ENCODE data around the gene CRB1.
A peak's percentile ranks its signal among the peaks of the same experiment; 100 is the strongest.
"Not testable (repeated sequence)": the region's sequence is repeated elsewhere in the genome, so short reads cannot be mapped to it uniquely, and the experiment has no call there.

The CRB1 gene

DNA sequence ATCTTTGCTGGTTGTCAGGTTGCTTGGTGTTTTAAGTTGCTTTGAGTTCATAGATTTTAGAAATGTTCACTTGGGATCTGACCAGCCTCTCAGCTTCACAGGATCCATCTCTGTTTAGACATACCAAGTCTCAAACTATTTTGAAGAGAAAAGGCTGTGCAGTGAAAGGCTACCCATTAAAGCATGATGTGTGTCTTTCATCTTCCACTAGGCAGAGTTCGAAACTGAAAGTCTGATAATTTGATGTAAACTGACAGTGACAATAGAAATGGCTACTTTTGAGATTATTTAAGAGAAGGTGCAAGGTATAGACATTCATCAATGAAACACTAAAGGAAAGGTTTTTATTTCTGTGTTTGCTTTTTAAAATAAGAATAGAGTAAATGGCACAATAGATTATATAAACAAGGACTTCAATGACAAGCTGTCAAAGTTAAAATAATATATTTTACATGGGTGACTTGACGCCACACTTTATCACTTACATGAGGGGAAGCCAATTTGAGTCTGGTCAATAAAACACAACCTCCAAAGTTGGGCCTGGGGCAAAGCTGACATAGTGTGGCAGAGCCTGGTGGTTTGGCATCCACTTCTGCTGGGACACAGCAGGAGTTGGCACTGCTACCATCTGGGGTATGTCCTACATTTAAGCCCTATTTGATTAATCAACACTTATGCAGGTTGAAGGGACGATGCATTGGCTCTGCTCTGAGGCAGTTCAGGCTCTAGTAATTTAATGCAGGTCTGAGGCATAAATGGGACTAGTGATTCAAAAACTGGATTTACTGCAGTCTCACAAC is 197.7 kb downstream of the CRB1 start:
- no peak for DNase-seq (ENCODE audit: low spot score)

DNA sequence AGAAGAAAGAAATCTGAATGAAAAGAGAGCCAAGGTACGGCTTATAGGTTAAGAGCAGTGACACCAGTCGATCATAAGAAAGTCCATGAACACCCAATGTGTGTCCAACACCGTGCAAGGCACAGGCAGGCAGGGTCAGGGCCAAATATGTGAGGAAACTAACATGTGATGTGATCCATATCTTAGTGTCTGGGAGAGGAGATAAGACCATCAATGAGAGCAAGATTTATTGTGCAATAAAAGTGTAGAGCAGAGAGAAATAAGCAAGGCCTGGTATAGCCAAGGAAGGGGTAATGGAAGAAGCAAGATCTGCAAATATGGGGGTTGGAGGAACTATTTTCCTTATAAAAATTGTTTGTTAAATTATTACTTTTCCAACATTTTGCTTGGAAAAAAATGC is 198.8 kb downstream of the CRB1 start:
- DNase-seq (ENCODE audit: low spot score), result no peak

DNA sequence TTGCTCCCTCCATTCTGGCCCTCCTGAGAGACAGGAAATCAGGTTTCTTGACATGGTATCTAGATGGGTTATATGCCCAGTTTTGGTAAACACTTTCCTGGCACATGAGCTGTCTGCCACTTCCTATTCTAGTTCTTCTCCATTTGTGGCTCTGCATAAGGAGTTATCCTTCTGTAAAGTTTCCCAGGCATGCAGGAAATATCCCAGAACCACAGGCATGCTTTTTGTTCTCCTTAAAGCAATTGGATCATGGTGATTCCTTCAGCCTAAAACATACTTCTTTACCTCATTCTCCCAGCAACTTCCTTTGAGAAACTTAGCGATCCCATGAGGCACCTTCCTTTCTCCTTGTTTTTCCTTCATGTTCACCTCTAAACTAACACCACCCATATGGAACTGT is 199.8 kb downstream of the CRB1 start:
- no peak for DNase-seq (ENCODE audit: low spot score)

DNA sequence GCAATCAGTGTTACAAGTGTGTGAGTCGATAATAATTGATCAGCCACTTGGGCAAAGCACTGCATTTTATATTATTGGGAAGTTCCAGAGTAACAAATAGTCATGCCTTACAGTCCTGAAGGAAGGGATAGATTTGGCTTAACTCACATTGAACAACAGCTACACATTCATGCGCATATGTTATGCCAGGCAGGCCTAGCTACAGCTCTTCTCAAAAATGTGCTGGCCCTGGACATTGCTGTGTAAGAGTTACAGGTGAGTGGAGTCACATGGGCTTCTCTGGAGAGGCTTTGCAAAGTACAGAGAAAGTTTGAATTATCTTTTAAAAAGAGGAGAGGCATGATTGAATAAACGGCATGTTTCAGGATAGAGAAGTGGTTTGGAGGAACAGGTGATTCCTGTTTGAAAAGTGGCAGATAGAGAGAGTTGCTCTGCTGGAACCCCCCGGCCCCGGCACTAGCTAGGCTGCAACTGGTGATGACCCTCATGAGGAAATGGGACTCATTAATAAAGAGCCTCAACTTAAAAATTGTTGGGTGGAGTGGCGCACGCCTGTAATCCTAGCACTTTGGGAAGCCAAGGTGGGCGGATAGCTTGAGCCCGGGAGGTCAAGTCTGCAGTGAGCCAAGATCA is 200.6 kb downstream of the CRB1 start:
- no peak for DNase-seq (ENCODE audit: low spot score)

DNA sequence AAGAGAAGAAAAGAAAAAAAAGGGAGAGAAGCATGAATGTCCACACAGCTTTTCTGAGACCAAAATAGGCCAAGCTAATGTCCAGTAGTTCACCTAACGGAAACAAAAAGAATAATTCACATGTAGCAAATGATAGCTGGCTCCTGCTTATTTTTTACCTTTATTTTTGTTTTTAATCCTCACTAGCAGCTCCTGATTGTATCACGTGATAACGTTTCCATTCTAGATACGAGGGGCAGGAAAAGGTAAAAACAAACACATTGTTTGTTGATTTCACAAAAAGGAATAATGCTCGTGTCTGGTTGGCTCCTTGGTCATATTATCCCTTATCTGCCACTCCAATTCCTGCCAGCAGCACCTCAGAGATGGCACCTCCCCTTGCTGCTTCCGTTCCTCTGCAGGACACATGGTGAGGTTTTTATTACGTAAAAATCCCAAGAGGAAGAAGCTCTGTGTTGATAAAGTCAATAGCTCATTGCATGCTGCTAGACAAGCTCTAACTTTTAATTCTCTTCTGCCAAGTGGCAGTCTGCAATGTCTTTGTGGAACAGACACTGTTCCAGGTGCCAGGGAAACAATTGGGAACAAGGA is 201.7 kb downstream of the CRB1 start:
- no peak for DNase-seq (ENCODE audit: low spot score)

DNA sequence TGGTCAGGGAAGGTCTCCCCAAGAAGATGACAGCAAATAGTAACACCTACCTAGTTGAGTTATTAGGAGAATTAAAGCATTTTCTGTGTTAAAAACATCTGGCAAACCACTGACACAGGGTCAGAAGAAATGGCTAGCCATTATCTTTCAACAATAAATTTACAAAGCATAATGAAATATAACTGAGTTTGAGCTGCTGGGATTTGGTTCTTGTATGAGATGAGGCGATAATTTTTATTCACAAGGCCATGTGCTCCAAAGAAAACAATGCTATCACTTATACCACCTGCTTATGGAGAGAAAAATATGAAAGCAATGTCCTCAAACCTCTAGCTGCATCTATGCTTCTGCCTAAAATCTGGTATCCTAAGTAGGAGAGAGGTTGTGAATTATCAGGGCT is 202.3 kb downstream of the CRB1 start:
- DNase-seq (ENCODE audit: low spot score), result no peak

DNA sequence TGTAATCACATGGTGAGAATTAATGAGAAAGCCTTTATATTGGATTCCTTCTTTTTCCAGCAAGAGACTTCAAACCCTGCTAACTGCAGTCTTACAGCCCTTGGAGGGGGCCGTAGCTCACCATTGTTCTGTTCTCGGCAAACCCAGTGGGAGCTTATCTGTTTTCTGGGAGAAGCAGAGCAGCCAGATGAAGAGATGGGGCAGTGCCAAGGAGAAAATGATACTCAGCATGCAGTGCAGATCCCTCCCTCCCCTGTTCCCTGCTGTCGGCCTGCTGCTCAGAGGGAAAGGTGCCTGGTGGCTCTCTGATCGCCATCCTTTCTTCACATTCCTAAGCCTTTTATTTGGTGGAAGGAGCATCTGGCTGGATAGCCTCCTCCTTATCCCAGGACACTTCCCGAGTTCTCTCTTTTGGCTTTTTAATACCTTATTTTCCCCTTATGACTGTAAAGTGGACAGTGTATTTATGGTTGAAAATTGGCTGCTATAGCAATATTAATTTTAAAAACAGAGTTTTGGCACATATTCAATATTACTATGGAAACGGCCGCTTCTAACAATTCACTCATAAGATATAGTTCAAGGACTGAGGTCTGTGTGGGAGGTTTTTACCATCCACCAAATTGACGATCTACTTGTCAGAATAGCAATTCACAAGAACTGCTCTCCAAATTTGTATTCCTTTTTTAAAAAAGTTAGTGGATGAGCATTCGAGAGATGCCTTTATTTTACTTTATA is 203.4 kb downstream of the CRB1 start:
- DNase-seq (ENCODE audit: low spot score), result no peak

DNA sequence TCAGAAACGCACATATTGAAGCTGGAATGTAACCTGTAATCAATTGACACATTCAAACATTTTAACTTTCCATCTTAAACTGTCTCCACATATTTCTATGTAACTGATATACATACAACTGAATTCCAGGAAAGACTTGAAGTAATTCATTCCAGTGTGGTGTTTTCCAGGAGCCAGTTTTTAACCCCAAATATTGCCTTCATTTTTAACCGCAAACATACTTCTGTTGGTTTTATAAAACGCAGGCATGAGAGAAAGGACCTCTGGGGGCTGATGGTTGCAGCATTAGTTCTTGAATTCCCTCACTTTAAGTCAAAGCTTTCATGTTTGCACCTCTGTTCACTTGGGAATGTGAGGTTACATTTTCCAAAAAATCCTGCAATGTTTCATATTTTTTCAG is 204.1 kb downstream of the CRB1 start:
- DNase-seq (ENCODE audit: low spot score), result no peak

DNA sequence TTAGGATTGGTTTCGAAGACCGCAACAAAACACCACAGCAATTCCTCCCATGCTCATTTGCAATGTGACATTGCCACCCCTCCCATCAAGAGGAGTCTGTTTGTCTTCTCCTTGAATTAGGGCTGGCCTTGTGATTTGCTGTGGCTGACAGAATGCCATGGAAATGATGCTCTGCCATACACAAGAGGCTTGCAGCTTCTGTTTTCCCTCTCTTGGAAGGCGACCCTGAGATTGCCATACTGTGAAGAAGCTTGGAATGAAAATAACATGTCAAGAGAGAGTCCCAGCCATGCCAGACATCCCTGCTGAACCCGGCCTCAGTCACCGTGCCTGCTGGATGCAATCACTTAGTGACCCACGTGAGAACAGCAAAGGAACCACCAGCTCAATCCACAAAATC is 212.4 kb downstream of the CRB1 start:
- DNase-seq (ENCODE audit: low spot score), result no peak

DNA sequence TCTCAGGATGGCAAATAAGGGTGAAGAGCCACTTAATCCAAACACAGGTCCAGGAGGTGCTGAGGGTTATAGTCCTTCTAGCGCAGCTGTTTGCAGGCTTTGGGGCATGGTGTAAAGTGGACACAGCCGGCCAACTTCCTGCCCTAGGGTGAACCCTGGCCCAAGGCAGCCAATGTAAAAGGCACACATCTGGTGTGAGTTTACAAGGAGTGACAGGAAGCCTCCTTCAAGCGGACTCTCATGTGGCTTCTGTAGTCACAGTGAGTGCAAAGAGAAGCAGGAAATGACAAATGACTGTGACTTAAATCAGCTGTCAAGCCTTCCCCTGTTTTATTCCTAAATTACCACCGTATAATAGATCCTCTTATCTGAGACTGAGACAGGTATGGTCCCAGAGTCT is 213.0 kb downstream of the CRB1 start:
- peak; percentile 16 for DNase-seq (ENCODE audit: low spot score)

DNA sequence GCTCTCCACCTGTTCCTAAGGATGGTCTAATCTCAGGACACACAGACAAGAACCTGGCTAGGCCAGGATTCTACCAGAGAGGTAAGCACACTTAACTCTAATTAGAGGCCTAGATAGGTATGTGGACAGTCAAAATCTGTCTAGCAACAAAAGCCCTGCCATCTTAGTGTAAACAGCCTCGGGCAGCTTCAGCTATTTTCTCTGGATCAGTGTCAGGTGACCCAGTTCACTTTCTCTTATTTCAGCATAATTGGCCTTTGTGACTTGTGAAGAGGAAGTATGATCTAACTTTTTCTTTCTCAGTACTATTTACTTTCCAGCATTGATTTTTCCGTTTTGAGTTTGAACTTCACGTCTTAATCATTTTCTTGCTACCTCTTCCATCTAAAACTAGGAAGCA is 217.7 kb downstream of the CRB1 start:
- DNase-seq (ENCODE audit: low spot score), result no peak

DNA sequence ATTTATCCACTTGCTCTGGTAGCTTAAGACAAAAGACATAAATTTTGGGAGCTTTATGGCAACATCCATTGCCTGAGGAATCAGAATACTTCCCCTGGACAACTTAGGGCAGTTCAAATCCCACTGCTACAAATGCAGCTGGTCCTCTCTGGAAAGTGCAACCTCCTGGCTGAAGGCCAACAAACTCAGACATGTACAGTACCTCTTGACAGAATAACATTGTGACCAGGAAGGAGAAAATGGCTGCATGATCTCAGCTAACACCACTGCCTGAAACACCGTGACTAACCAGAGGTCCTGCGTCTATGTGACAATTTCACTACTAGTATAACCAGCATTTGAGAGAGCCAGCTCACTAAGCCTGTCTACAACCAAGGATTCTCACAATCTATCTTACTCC is 218.9 kb downstream of the CRB1 start:
- DNase-seq (ENCODE audit: low spot score), result no peak

DNA sequence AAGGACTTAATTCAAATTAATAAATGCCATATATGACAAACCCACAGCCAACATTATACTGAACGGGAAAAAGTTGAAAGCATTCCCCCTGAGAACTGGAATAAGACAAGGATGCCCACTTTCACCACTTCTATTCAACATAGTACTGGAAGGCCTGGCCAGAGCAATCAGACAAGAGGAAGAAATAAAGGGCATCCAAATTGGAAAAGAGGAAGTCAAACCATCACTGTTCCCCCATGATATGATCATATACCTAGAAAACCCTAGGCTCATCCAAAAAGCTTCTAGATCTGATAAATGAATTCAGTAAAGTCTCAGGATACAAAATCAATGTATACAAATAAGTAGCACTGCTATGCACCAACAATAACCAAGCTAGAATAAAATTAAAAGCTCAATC is 223.5 kb downstream of the CRB1 start:
- not testable (repeated sequence) for DNase-seq (ENCODE audit: low spot score)

DNA sequence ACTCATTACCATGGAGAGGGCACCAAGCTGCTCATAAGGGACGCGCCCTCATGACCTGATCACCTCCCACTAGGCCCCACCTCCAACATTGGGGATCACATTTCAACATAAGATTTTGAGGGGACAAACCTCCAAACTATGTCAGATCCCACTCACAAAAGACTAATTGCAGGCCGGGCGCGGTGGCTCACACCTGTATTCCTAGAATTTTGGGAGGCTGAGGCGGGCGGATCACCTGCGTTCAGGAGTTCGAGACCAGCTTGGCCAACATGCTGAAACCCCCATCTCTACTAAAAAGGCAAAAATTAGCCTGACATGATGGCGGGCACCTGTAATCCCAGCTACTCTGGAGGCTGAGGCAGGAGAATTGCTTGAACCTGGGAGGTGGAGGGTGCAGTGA is 228.7 kb downstream of the CRB1 start:
- no peak for DNase-seq (ENCODE audit: low spot score)

DNA sequence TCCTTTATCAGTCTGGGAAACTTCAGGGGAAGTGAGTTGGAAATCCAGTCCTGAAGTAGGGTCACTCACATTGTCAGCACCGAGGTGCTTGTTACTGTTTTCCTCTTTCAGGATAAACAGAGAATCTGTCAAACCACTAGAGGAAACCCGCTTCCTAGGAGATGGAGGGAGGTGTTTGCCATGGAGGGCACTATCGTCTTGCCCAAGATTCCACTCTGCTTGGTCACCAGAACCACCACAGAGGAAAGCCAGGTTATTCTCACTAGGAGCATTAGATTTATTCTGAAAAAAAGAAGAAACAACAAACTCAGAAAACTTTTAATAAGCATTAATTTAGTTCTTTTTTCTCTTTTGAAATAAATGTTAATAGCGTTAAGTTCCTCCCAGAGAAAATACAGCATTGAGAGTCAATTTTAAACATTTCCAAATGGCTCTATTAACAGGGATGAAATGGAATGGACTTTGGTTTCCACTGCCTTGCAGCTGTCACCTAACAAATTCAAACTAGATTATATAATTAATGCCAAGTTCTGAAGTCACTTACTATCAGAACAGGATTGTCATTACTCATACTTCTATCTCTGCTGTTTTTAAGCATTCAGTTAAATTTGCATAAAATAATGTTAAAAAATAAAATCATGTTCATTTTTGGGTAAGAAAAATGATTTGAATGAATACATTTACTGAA is 242.8 kb downstream of the CRB1 start:
- DNase-seq (ENCODE audit: low spot score), result no peak

DNA sequence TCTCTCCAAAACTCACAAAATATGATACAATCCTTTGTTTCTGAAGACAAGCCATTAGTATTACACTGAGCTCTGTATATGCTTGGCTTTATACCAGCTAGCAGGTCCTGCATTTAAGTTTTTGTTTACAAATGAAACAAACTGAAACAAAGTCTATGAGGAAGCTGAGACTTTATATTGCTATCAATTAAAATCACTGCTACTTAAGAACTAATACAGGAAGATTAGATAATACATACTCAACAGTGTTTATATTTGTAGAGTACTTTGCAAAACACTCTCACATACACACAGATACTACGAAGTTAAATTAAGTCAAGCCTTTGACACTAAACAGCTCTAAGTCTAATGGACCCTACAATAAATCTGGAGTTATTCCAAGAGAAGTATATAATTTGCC is 247.4 kb downstream of the CRB1 start:
- no peak for DNase-seq (ENCODE audit: low spot score)

DNA sequence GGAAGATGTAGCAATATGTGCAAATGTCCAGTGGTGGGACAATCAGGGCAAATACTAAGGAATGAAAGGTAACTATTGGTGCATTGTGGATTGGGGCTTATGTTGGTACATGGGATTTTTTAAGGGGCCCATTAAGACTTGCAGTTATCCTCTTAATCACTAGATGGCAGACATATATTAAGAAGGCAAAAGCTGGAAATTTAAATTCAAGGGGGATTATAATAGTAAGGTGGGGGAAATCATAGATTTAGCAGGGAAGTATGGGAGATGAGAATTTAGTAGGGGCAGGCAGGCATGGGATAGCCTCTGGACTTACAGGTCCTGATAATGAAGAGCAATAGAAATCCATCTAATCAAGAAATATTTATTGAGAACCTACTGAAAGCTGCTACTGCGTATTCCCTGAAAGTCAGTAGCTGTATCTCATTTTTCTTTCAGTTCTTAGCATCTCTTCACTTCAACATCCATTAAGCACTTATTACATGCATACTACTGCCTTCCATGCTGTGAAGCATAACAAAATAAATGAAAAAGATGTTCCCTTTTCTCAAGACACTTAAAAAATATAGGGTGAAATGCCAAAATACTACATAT is 251.8 kb downstream of the CRB1 start:
- peak; percentile 17 for DNase-seq (ENCODE audit: low spot score)

DNA sequence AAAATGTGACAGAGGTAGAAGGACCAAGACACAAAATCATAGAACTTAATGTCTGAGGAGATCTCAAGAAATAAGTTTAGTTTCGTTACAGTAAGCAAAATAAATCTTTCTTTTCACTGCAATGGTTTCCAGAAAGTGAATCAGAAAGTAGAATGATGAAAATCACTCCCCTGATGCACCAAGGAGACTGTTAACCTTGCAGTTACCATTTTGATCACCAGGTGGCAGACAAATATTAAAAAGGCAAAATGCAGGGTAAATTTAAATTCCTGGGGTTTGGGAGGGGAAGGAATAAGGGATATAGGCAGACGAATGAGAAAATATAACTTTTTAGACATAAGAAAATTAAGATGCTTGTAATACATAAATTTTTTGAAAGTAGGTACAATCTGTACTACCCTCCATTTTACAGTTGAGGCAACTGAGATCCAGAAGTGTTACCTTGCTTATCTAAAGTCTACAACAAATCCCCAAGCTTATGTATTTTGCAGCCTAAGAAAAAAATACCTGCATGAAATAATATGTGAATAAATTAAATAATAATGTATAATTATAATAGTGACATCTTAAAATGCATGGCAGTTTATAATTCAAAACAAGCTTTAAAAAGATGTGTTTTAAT is 253.2 kb downstream of the CRB1 start:
- DNase-seq (ENCODE audit: low spot score), result peak; percentile 49

DNA sequence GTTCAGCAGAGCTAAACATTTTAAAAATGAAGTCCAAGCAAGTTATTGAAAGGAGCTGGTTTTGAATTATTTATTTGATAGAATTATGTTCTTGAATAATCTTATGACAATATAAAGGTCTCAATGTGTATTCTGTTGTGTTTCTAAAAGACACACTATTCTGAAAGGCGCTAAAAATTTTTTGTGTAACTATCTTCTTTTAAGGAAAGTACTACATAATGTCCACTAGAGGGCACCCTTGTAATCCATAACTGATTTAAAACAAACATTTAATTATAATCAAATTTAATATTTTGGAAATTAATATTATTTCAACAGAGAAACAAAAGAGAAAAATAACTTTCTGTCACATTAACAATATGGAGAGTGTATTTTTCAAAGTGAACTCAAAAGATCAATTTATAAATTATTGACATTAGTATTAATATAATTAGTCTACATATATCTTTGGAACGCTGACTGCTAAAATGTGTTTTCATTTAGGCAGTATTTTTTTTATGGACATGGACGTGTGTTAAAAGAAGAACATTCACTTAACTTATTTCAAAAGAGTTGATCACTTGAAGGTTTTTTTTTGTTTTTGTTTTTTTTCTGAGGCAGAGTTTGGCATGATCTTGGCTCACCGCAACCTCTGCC is 258.8 kb downstream of the CRB1 start:
- DNase-seq (ENCODE audit: low spot score), result peak; percentile 45

Measured in CD4-positive, alpha-beta T cell treated with Interleukin-2 at 100 ng/mL for 4 hours (primary cell).